GM23248 (cell line): ENCODE data around the gene LOXHD1.

Experiments
- EZH2 ChIP-seq: fragments of 200-600 bp; sonication (generic); IDR thresholded peaks from 2 replicates; pipeline ENCODE4 v1.6.1; 2018; ENCODE audit warnings: antibody characterized with exemption, mild to moderate bottlenecking; ENCODE audit not compliant: insufficient read depth, poor library complexity, severe bottlenecking
- EZH2phosphoT487 ChIP-seq: fragments of 200-600 bp; sonication (generic); IDR thresholded peaks from 2 replicates; pipeline ENCODE4 v1.6.1; 2018; ENCODE audit warnings: antibody characterized with exemption, moderate library complexity, mild to moderate bottlenecking, low read depth; ENCODE audit not compliant: insufficient read depth

DNA sequence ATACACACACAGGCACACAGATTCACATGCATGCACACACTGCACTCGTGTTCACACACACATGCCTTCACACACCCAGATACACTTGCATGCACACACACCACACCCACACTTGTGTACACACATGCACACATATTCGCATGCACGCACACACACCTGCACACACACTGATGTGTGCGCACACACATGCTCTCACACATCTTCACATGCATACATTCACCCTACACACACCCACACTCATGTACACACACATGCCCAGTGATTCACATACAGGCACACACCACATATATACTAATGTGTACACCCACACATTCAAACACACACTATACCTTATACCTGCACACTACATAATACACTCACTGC, 181.6 kb downstream of the LOXHD1 start:
- TF ChIP-seq EZH2, result no peak
- no peak for TF ChIP-seq EZH2phosphoT487
